ENCODE results near the gene NSD1.

DNA sequence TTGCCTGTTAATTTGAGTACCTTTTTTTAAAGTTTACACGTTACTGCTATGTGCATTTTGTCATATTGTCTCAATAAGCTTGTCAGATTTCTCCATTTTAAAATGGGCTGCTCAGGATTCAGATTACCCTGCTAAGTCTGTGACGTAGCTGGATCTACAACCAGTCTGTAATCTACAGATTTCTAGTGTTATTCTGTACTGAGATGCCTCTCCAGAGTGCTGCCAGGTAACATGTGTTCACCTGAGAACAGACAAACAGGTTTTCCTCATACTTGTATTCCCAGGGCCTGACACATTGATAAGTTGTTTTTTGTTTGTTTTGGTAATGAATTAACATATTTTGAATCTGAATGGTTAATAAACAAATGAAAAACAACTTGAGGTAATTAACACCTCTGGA is 154.6 kb downstream of the NSD1 start:
- TF ChIP-seq CREB1 (IDR thresholded peaks at IDR 0.05) (no peak), EGR1 (IDR thresholded peaks at IDR 0.05; ENCODE audit: borderline replicate concordance, low read depth, low read length) (no peak)
